Trophoblast cell (in vitro differentiated cells and primary cell): ENCODE data around the gene HEPHL1.

Experiments used
- DNase-seq, 2 donors: peaks; one replicate each; pipeline ENCODE4 v3.0.0-alpha.2; 2016
- H2AFZ ChIP-seq: 2 replicates; pipeline ENCODE4 v1.6.1; 2013; ENCODE audit warnings: low read length, moderate library complexity, mild to moderate bottlenecking; ENCODE audit not compliant: insufficient read depth, poor library complexity
- H2AK5ac ChIP-seq: 2 replicates; pipeline ENCODE4 v1.6.1; 2013; ENCODE audit warnings: mild to moderate bottlenecking, low read length
- H2BK120ac ChIP-seq: 2 replicates; pipeline ENCODE4 v1.6.1; 2013; ENCODE audit warnings: low read length, mild to moderate bottlenecking, moderate library complexity; ENCODE audit not compliant: insufficient read depth, poor library complexity
- H2BK12ac ChIP-seq: 2 replicates; pipeline ENCODE4 v1.6.1; 2013; ENCODE audit warnings: mild to moderate bottlenecking, low read length, moderate library complexity
- H2BK5ac ChIP-seq: 2 replicates; pipeline ENCODE4 v1.6.1; 2013; ENCODE audit warnings: low read length, low read depth, moderate library complexity, mild to moderate bottlenecking; ENCODE audit not compliant: poor library complexity
- H3K14ac ChIP-seq: 2 replicates; pipeline ENCODE4 v1.6.1; 2013; ENCODE audit warnings: mild to moderate bottlenecking, low read length
- H3K18ac ChIP-seq: 2 replicates; pipeline ENCODE4 v1.6.1; 2013; ENCODE audit warnings: mild to moderate bottlenecking, low read length
- H3K23ac ChIP-seq: 2 replicates; pipeline ENCODE4 v1.6.1; 2013; ENCODE audit warnings: low read length
- H3K27ac ChIP-seq: 2 replicates; pipeline ENCODE4 v1.5.1; 2013; ENCODE audit warnings: low read depth, mild to moderate bottlenecking, inconsistent platforms, low read length, moderate library complexity
- H3K27me3 ChIP-seq: 2 replicates; pipeline ENCODE4 v1.6.1; 2013; ENCODE audit warnings: inconsistent platforms, mild to moderate bottlenecking, low read length, moderate library complexity; ENCODE audit not compliant: insufficient read depth
- H3K36me3 ChIP-seq, 2 experiments: 1 replicate in 1 of 2; 2 replicates in 1 of 2; pipeline ENCODE4 v1.6.1; 2013; ENCODE audit warnings: low read length in 2 of 2, mild to moderate bottlenecking in 2 of 2, moderate library complexity in 1 of 2; ENCODE audit not compliant: insufficient read depth in 2 of 2, control insufficient read depth in 1 of 2
- H3K4ac ChIP-seq: 2 replicates; pipeline ENCODE4 v1.6.1; 2013; ENCODE audit warnings: low read depth, mild to moderate bottlenecking, low read length, moderate library complexity
- H3K4me1 ChIP-seq, 2 experiments: 1 replicate in 1 of 2; 2 replicates in 1 of 2; pipeline ENCODE4 v1.6.1; 2013; ENCODE audit warnings: low read length in 2 of 2, mild to moderate bottlenecking in 2 of 2, moderate library complexity in 1 of 2; ENCODE audit not compliant: insufficient read depth in 2 of 2, control insufficient read depth in 1 of 2
- H3K4me2 ChIP-seq: 2 replicates; pipeline ENCODE4 v1.6.1; 2013; ENCODE audit warnings: inconsistent platforms, mild to moderate bottlenecking, low read length, moderate library complexity
- H3K4me3 ChIP-seq: 2 replicates; pipeline ENCODE4 v1.5.1; 2013; ENCODE audit warnings: mild to moderate bottlenecking, low read depth, low read length, inconsistent platforms
- H3K79me1 ChIP-seq: one replicate; pipeline ENCODE4 v1.6.1; 2013; ENCODE audit warnings: low read length
- H3K79me2 ChIP-seq: 2 replicates; pipeline ENCODE4 v1.6.1; 2013; ENCODE audit warnings: low read length, mild to moderate bottlenecking; ENCODE audit not compliant: control insufficient read depth, insufficient read depth, poor library complexity
- H3K9ac ChIP-seq: 2 replicates; pipeline ENCODE4 v1.6.1; 2013; ENCODE audit warnings: mild to moderate bottlenecking, low read length
- H3K9me3 ChIP-seq: 2 replicates; pipeline ENCODE4 v1.6.1; 2013; ENCODE audit warnings: low read depth, mild to moderate bottlenecking, control low read depth, inconsistent platforms, low read length; ENCODE audit not compliant: insufficient read depth
- H4K12ac ChIP-seq: 2 replicates; pipeline ENCODE4 v1.6.1; 2013; ENCODE audit warnings: low read depth, mild to moderate bottlenecking, low read length, moderate library complexity
- H4K8ac ChIP-seq: 2 replicates; pipeline ENCODE4 v1.6.1; 2013; ENCODE audit warnings: low read depth, mild to moderate bottlenecking, low read length, moderate library complexity
- H4K91ac ChIP-seq: one replicate; pipeline ENCODE4 v1.6.1; 2013; ENCODE audit warnings: low read depth, mild to moderate bottlenecking, low read length, moderate library complexity
- WGBS: extraction: QIAGEN DNeasy Blood & Tissue Kit; methylation state at CpG from one replicate; pipeline ENCODE4 v1.1.7; 2013; ENCODE audit warnings: missing lambda C conversion rate; ENCODE audit not compliant: insufficient read length, insufficient coverage; ENCODE audit errors: extremely low coverage; 5-methylcytosine and 5-hydroxymethylcytosine counted together

Gene HEPHL1

DNA sequence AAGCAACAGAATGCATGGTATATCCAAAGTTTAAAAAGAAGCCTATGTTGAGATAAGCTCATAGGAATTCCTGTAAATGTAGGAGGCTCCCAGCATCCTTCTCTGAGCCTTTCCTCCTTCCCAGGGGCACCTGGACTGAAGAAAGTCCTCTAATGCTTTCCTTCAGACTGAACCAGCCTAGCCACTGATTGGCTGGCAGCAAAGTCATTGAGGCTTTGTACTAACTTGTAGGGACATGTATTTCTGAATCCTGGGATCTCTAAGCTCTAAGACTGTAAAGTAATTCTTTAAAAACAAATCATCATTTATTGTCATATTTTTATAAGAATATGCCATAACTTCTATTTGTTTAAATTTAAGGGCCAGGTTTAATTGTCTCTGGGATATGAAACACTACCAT, 83.6 kb downstream of the HEPHL1 start:
- no peaks in the 10 kb centered on the region for H3K79me2 ChIP-seq
- H2BK120ac ChIP-seq: no peak overlapping the region
- H3K4me1 ChIP-seq: no peaks in the 10 kb centered on the region
- H2BK12ac ChIP-seq: no peak overlapping the region
- no peak overlapping the region for H2AFZ ChIP-seq
- no peak overlapping the region for H3K14ac ChIP-seq
- no peaks in the 10 kb centered on the region for H3K27me3 ChIP-seq
- H2AK5ac ChIP-seq: no peak overlapping the region
- no peak overlapping the region for H3K4ac ChIP-seq
- no peaks in the 10 kb centered on the region for H3K79me1 ChIP-seq
- H4K91ac ChIP-seq: no peak overlapping the region
- H3K18ac ChIP-seq: no peak overlapping the region
- DNase-seq: no peak
- H3K4me3 ChIP-seq: no peak overlapping the region
- no peak overlapping the region for H3K4me2 ChIP-seq
- H3K9ac ChIP-seq: no peak overlapping the region
- no peak overlapping the region for H4K12ac ChIP-seq
- no peaks in the 10 kb centered on the region for H3K36me3 ChIP-seq
- H3K27ac ChIP-seq: no peak overlapping the region
- H3K9me3 ChIP-seq: no peaks in the 10 kb centered on the region
- H4K8ac ChIP-seq: no peak overlapping the region
- no peak overlapping the region for H3K23ac ChIP-seq
- no peak overlapping the region for H2BK5ac ChIP-seq

GRCh38 chr11:94106716-94107115, 85.6 kb downstream of the HEPHL1 start:
- Histone ChIP-seq H3K79me1 (no peaks in the 10 kb centered on the region), H3K9me3 (no peaks in the 10 kb centered on the region), H3K79me2 (no peaks in the 10 kb centered on the region), H3K4me3 (no peak overlapping the region), H2BK12ac (no peak overlapping the region), H3K4me2 (no peak overlapping the region), H2BK5ac (no peak overlapping the region), H2AK5ac (no peak overlapping the region), H3K27me3 (no peaks in the 10 kb centered on the region), H2AFZ (no peak overlapping the region), H4K8ac (no peak overlapping the region), H3K18ac (no peak overlapping the region), H3K4ac (no peak overlapping the region), H3K36me3 (no peaks in the 10 kb centered on the region), H4K12ac (no peak overlapping the region), H3K9ac (no peak overlapping the region), H4K91ac (no peak overlapping the region), H3K4me1 (no peaks in the 10 kb centered on the region), H3K23ac (no peak overlapping the region), H2BK120ac (no peak overlapping the region), H3K27ac (no peak overlapping the region), H3K14ac (no peak overlapping the region)
- DNase-seq: no peak
- WGBS: no CpG with 5 or more reads among the region's 4 CpGs

GRCh38 chr11:94107363-94107762, 86.2 kb downstream of the HEPHL1 start:
- Histone ChIP-seq H4K91ac (no peak overlapping the region), H3K14ac (no peak overlapping the region), H3K79me2 (no peaks in the 10 kb centered on the region), H3K4me1 (no peaks in the 10 kb centered on the region), H3K4ac (no peak overlapping the region), H3K18ac (no peak overlapping the region), H3K27ac (no peak overlapping the region), H4K12ac (no peak overlapping the region), H3K27me3 (no peaks in the 10 kb centered on the region), H3K9me3 (no peaks in the 10 kb centered on the region), H3K36me3 (no peaks in the 10 kb centered on the region), H2BK12ac (no peak overlapping the region), H2AK5ac (no peak overlapping the region), H3K4me2 (no peak overlapping the region), H3K79me1 (no peaks in the 10 kb centered on the region), H2BK5ac (no peak overlapping the region), H4K8ac (no peak overlapping the region), H2BK120ac (no peak overlapping the region), H3K4me3 (no peak overlapping the region), H2AFZ (no peak overlapping the region), H3K9ac (no peak overlapping the region), H3K23ac (no peak overlapping the region)
- no peak for DNase-seq
- WGBS: no CpG with 5 or more reads among the region's 1 CpG

GRCh38 chr11:94111241-94111640, 90.1 kb downstream of the HEPHL1 start:
- Histone ChIP-seq H2BK12ac (no peak overlapping the region), H3K27me3 (no peaks in the 10 kb centered on the region), H3K9me3 (no peaks in the 10 kb centered on the region), H3K14ac (no peak overlapping the region), H3K4me1 (no peaks in the 10 kb centered on the region), H3K18ac (no peak overlapping the region), H3K23ac (no peak overlapping the region), H2BK5ac (no peak overlapping the region), H2AFZ (no peak overlapping the region), H4K91ac (no peak overlapping the region), H3K4ac (no peak overlapping the region), H3K9ac (no peak overlapping the region), H2BK120ac (no peak overlapping the region), H4K12ac (no peak overlapping the region), H3K27ac (no peak overlapping the region), H3K79me1 (no peaks in the 10 kb centered on the region), H2AK5ac (no peak overlapping the region), H4K8ac (no peak overlapping the region), H3K79me2 (no peaks in the 10 kb centered on the region), H3K4me3 (no peak overlapping the region), H3K4me2 (no peak overlapping the region), H3K36me3 (no peaks in the 10 kb centered on the region)
- no peak for DNase-seq
- no CpG with 5 or more reads among the region's 3 CpGs for WGBS

GRCh38 chr11:94111660-94112059, 90.5 kb downstream of the HEPHL1 start:
- H3K79me2 ChIP-seq: no peaks in the 10 kb centered on the region
- no peak overlapping the region for H2AFZ ChIP-seq
- H2AK5ac ChIP-seq: no peak overlapping the region
- H2BK5ac ChIP-seq: no peak overlapping the region
- no peak overlapping the region for H2BK12ac ChIP-seq
- no peak overlapping the region for H2BK120ac ChIP-seq
- no peak overlapping the region for H3K14ac ChIP-seq
- H4K91ac ChIP-seq: no peak overlapping the region
- no peak overlapping the region for H3K4me2 ChIP-seq
- no peaks in the 10 kb centered on the region for H3K4me1 ChIP-seq
- no peak overlapping the region for H3K27ac ChIP-seq
- H3K4me3 ChIP-seq: no peak overlapping the region
- no peak overlapping the region for H3K4ac ChIP-seq
- no peak for DNase-seq
- H3K18ac ChIP-seq: no peak overlapping the region
- no peak overlapping the region for H3K23ac ChIP-seq
- H3K9ac ChIP-seq: no peak overlapping the region
- no peaks in the 10 kb centered on the region for H3K9me3 ChIP-seq
- H3K27me3 ChIP-seq: no peaks in the 10 kb centered on the region
- no peaks in the 10 kb centered on the region for H3K79me1 ChIP-seq
- H4K8ac ChIP-seq: no peak overlapping the region
- H4K12ac ChIP-seq: no peak overlapping the region
- no peaks in the 10 kb centered on the region for H3K36me3 ChIP-seq
- WGBS: no CpG with 5 or more reads among the region's 3 CpGs
